ENCODE measurements around the gene RAB1B.
"Not testable (repeated sequence)": the region's sequence is repeated elsewhere in the genome, so short reads cannot be mapped to it uniquely, and the experiment has no call there.

The RAB1B gene

DNA sequence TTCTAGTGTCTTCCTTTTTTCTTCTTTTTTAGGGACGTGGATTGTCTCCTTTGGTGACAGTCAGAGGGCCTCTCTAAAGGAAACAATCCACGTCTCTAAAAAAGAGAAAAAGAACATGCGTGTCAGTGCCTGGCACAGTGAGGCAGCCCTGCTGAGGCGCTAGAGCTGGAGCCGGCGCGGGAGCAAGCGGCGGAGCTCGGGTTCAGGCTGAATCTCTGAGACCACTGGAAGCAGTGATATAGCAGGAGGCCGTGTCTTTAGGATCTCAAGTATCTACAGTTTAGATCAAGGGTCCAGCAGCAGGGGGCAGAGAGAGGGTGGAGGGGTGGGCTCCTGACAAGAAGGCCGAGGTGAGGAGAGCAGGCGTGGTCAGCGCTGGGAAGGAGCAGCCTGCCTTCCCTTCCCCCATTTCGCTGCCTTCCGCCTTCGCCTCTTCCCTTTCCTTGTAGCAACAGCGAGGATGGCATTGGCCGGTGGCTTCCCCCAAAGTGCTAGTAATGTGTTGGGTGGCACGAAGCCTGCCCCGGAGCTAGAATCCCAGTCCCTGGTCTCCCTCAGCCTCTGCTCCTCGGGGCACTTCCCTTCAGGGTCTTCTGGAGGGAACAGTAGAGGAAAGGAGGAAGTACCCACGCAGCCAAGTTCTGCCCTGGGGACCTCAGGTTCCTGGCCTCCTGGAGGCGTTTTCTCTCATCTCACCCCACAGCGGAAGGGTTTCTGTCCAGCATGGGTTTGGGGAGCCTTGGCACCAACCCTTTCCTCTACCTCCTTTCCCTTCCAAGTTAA is 28.2 kb upstream of the RAB1B start:
- no peak for DNase-seq (ENCODE audit: low read depth, low spot score)

DNA sequence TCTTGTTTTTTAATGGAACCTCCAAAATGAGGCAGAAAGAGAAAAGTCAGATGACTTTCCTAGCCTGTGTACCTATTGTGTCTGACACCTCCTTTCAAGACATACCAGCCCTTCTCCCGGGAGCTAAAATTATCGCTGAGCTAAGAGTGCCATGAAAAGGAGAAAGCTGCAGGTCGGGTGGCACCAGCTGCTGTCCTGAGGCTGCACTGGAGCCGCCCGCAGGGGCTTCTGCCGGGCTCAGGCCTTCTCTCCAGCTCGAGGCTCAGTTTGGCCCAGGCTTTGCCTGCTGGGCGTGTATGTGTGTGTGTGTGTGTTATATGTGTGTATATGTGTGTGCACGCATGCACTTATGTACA is 27.7 kb upstream of the RAB1B start:
- DNase-seq (ENCODE audit: low read depth, low spot score) = no peak

- no peak for DNase-seq (ENCODE audit: low read depth, low spot score)
These were observed 26.2 kb upstream of the RAB1B start for GRCh38 chr11:66242095-66242765.

- DNase-seq (ENCODE audit: low read depth, low spot score) = no peak
These were observed 24.5 kb upstream of the RAB1B start for GRCh38 chr11:66243782-66244535.

DNA sequence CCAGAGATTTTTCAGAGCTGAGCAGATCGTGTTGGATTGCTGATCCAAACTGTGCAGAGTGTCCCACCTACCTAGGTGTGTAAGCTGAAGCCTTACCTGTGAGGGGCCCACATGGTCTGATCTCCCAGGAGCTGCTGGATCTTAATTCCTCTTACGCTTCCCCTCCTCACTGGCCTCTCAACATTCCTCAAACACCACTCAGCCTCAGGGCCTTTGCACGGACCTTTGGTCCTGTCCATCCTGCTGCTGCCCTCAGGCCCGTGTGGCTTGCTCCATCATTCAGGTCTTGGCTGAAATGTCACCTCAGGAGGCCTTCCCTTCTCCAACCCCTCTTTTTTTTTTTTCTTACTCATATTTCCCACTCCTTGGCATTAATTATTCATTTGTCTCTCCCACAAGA is 21.1 kb upstream of the RAB1B start:
- DNase-seq (ENCODE audit: low read depth, low spot score) = no peak

- DNase-seq (ENCODE audit: low read depth, low spot score) = no peak
These were observed 20.6 kb upstream of the RAB1B start for GRCh38 chr11:66247801-66248200.

DNA sequence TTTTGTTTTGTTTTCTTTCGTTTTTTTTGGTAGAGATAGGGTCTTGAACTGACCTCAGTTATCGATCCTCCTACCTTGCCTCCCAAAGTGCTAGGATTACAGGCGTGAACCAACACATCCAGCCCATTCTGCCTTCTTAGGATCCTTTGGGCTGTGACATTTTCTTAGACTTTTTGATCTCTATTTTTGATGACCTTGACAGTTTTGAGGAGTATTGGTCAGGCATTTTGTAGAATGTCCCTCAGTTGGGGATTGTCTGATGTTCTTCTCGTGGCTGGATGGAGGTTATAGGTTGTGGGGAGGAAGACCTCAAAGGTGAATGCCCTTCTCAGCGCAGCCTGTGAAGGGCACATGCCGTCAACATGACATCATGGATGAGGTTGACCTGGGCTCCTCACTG is 19.5 kb upstream of the RAB1B start:
- no peak for DNase-seq (ENCODE audit: low read depth, low spot score)

- DNase-seq (ENCODE audit: low read depth, low spot score) = no peak
These were observed 16.6 kb upstream of the RAB1B start for GRCh38 chr11:66251809-66252208.

- not testable (repeated sequence) for DNase-seq (ENCODE audit: low read depth, low spot score)
These were observed 15.4 kb upstream of the RAB1B start for GRCh38 chr11:66253081-66253480.

GRCh38 chr11:66258473-66258893 is 10.0 kb upstream of the RAB1B start:
- DNase-seq (ENCODE audit: low read depth, low spot score) = no peak

DNA sequence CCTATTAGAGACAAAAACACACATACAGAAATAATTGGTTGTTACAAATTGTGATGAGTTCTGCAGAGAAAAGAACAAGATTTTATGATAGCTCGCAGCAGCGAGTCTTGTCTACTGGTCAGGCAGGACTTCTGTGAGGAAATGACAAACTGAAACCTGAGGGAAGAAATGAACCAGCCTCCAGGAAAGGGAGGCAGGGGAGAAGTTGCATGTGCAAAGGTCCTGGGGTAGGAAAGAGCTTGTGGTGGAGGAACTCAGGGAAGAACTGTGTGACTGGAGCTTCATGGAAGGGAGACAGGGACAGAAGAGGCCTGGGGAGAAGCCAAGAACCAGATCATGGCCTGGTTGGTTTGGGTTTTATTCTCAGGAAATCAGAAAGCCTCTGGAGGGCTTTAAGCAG is 9.2 kb upstream of the RAB1B start:
- no peak for DNase-seq (ENCODE audit: low read depth, low spot score)

GRCh38 chr11:66259956-66260355 is 8.5 kb upstream of the RAB1B start:
- no peak for DNase-seq (ENCODE audit: low read depth, low spot score)

- no peak for DNase-seq (ENCODE audit: low read depth, low spot score)
These were observed 6.9 kb upstream of the RAB1B start for GRCh38 chr11:66261578-66261977.

DNA sequence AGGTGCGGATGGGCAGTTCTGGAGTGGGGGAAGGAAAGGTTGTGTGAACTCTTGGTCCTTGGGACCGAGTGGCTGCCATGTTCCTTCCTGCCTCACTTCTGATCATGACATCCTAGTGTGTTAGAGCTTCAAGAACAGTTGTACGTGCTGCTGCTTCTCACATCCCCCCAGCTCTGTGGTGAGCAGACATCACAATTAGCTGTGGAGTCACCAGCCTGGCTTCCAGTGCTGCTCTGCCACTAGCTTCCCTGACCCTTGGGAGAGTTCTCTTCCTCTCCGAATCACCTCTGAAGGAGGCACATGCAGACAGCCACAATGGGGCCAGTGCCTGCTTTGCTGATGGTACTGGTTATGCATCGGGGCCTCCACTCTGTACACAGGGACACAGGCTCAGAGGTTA is 6.2 kb upstream of the RAB1B start:
- no peak for DNase-seq (ENCODE audit: low read depth, low spot score)

GRCh38 chr11:66262696-66263095 is 5.7 kb upstream of the RAB1B start:
- DNase-seq (ENCODE audit: low read depth, low spot score) = no peak

DNA sequence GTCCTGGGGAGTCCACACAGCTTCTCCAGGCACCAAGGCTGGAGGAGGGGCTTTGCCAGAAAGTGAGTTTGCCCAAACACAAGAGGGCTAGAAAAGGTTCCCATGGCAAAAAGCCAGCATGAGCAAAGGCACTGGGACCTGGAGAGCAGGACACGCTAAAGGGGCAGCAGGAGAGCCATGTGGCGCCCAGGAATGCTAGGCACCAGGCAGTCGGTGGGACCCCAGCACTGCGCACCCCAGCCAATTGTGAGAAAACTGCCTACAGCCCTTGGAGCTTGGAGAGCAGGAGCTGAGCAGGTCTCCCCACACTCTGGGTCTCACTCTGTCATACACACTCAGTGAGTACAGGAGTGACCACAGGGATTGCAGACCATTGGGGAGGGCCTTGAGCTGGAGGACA is 5.2 kb upstream of the RAB1B start:
- DNase-seq (ENCODE audit: low read depth, low spot score) = no peak

- no peak for DNase-seq (ENCODE audit: low read depth, low spot score)
These were observed 4.7 kb upstream of the RAB1B start for GRCh38 chr11:66263785-66264184.

DNA sequence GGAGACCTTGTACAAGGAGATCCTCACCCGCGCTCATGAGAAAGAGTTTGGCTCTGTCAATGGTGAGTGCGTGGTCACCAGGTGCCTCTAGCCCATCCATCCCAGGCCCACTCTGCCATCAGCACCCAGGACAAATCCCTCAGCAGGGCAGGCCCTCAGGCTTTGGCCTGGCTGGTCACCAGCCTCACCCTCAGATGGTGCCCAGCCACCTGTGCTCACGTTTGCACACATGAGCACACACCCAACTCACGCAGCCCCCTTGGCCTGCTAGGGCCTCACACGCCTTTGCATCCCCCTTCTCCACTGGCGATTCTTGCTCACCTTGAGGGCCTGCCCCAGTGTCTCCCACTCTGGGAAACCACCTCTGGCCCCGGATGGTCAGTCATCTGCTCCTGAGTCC is 4.1 kb upstream of the RAB1B start:
- no peak for DNase-seq (ENCODE audit: low read depth, low spot score)

DNA sequence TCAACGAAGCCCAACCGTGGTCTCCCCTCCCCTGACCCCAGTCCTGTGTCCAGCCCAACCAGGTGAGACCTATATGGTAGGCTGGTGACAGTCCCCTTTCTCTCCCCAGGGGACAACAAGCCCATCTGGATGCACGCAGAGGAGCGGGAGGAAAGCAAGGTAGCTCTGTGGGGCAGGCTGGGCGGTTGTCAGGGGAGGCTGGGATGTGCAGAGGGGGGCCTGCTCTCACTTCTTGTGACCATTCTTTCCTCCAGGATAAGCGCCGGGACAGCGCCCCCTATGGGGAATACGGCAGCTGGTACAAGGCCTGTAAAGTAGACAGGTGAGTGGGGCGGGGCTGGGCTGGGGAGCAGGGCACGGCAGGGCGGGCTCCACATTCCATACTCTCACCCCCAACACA is 3.5 kb upstream of the RAB1B start:
- DNase-seq (ENCODE audit: low read depth, low spot score) = no peak

GRCh38 chr11:66265531-66266377 is 2.7 kb upstream of the RAB1B start:
- DNase-seq (ENCODE audit: low read depth, low spot score) = no peak

- no peak for DNase-seq (ENCODE audit: low read depth, low spot score)
These were observed 1.9 kb upstream of the RAB1B start for GRCh38 chr11:66266378-66267038.

Measured in activated CD4-positive, CD25-positive, alpha-beta regulatory T cell treated with anti-CD3 and anti-CD28 coated beads, Interleukin-2, amount 50 U/mL, for 16 hours (primary cell).